ENCODE measurements around the gene VCL.
"Not testable (repeated sequence)": the region's sequence is repeated elsewhere in the genome, so short reads cannot be mapped to it uniquely, and the experiment has no call there.

The VCL gene

DNA sequence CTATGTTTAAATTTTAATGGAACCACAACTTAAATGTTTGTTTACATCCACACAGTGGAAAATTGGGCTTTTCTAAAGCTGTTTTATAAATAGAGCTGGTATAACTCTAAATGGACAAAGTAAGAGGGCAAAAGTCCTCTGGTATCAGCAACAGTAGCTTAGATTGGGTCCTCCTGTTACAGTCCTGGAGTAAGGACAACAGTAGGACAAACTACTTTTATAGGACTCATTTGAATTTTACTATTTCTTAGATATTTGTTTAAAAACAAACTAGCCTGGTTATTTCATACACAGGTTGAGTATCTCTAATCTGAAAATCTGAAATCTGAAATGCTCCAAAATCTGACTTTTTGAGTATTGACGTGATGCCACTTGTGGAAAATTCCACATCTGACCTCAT is 8.4 kb downstream of the VCL start:
- DNase-seq (ENCODE audit: low read depth) = no peak

DNA sequence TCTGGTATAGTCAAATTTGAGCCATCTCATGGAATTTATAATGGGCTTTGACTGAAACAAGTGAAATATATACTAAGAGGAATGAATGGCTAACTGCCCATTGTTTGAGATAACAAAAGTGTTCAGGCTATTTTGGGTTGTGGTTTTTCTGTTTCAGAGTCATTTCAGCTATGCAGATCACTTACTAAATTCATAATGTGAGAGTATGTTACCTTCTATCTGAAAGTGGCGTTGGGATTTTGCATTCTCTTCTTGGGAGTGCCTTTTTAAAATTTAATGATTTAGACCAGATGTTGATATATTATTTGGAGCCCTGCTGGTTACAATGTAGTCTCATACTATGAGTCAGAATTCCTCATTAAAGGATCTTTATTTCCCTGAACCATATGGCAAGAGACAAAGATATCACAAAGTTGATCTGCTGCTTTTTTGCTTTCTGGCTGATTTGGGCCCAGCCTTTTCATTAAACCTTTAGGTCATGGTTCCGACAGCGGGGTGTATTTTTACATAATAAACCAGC is 10.4 kb downstream of the VCL start:
- no peak for DNase-seq (ENCODE audit: low read depth)

DNA sequence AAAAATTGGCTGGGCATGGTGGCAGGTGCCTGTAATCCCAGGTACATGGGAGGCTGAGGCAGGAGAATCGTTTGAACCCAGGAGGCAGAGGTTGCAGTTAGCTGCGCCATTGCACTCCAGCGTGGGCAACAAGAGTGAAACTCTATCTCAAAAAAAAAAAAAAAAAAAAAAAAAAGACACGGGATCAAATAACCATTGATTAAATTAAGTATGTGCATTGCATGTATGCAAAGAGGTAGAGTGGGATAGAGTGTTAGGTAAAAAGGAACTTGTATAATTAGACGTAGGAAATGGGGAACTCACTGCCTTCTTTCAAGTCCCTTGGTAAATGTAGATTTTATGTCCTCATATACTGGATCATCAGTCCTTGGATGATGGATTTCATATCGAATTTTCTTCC is 13.1 kb downstream of the VCL start:
- DNase-seq (ENCODE audit: low read depth) = no peak

DNA sequence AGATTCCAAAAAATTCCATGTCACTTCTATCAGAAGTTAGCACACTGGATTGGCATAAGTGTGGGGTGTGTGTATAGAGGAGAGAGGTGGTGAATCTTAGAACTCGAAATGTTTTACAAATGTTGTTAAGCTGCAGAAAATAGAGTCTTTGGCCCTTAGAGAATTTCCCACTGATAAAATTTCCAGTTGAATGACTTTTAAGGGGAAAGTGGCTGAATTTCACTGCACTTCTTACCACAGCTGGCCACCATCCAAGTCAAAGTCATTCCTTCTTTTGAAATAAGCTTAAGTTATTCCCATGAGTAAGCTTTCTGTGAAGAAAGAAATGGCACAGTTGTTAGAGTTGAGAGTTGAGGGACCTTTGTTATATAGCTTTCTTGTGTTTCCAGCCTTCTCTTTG is 13.9 kb downstream of the VCL start:
- DNase-seq (ENCODE audit: low read depth) = no peak

DNA sequence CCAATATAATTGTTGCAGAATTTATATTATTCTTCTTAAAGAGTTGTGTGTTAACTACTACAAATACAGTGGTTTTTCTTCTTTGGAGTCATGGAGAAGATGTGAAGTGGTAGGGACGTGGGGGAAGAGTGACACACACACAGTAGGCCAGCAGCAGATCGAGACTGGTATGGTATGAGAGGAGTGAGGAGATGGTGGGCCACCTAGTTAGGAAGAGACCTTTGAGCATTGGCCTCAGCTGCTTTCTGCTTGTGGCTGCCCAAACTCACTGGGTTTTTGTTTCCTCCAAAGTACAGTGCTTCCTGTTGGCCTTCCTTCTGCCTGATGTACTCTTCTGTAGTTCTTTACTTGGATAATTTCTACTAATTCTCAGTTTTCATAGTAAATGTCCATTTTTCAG is 14.6 kb downstream of the VCL start:
- no peak for DNase-seq (ENCODE audit: low read depth)

DNA sequence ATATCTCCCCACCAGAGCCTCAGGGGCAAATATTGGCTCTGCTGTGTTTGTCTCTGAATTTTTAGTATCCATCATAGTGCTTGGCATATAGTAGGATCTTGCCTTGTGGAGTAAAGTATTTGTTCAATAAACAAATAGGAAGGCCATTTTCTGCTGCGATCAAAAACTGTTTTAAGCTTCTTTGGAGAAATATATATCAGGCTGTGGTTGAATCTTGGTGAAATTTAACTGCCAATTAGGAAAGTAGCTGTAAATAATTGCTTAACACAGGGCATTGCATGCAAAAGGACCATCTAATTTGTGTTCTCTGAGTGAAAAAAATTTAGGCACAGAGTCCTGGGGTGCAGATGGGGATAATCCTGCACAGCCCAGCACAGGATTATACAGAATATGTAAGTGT is 15.1 kb downstream of the VCL start:
- no peak for DNase-seq (ENCODE audit: low read depth)

DNA sequence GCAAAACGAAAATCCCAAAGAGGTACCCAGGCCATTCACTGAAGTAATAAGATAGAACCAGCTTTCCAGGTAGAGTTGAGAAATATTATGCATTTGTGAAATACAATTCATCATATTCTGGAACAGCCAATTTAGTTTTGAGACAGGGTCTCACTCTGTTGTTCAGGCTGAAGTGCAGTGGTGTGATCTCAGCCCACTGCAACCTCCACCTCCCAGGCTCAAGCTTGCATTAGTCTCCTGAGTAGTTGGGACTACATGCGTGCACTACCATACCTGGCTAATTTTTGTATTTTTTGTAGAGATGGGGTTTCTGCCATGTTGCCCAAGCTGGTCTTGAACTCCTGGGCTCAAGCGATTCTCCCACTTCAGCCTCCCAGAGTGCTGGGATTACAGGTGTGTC is 16.7 kb downstream of the VCL start:
- DNase-seq (ENCODE audit: low read depth) = not testable (repeated sequence)

DNA sequence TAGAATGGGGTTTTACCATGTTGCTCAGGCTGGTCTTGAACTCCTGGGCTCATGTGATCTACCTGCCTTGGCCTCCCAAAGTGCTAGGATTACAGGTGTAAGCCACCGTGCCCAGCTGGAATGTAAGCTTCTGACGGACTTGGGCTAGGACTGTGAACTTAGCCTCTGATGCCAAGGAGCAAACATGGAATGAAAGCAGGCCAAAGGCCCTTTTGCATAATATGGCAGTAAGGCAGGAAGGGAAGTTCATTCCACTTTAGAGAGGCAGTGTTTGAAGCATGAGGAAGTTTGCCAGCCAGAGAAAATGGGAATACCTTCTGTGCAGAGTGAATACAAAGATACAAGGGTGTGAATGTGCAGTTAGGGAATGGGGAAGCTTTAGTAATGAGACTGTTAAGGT is 20.3 kb downstream of the VCL start:
- DNase-seq (ENCODE audit: low read depth) = no peak

DNA sequence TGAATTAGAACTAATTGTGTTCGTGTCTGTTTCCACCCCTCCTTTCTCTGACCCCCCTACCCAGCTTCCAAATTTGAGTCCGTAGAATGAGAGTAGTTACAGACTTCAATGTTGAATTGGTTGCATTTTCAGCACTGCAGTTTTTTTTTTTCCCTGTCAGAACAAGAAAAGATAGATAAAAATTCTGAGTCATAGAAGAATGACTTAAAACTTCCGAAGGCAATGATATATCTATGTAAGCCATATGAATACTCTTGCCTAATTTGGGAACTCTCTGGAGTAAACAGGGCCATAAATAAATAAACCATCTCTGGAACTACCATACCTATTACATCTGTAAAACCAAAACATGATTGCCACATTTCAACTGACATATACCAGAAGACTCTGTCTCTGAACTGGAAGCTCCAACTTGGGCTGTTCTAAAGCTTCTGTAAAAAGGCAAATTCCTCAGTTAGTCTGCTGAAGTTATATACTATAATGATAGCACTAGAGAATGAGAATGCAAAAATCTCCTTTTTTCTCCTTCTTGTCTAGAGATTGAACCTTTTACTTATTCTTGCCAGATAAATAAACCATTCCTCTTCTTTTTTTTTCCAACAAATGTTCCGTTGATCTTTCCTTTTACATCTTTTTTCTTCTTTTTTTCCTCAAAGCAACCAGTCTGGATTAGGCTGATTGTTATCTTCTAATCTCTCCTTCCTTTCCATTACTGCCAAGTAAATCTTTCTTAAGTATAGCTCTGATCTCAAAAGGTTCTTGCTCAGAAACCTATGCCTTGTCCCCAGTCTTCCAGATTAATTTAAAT is 23.5 kb downstream of the VCL start:
- DNase-seq (ENCODE audit: low read depth) = no peak

DNA sequence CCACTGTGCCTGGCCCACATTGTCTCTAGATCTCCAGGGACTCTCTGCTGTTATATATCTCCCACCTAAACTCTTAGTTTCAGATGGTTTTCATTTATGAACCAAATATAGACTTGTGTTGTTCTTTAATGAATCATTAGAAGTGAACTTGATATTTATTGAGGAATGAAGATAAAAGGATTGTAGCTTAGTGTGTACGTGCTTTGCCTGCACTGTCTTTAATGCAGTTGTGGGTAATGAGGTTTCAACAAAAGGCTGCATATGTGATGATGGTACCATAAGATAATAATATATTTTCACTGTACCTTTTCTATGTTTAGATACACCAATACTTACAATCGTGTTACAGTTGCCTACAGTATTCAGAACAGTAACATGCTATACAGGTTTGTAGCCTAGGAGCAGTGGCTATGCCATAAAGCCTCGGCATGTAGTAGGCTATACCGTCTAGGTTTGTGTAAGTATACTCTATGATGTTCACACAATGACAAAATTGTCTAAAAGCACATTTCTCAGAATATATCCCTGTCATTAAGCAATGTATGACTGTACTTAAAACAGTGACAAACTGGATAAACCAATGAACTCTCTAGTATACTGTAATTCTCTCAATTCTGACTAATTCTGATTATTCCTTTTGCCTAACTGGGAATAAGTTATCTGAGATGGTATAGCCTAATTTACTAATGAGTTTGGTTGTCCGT is 25.2 kb downstream of the VCL start:
- no peak for DNase-seq (ENCODE audit: low read depth)

DNA sequence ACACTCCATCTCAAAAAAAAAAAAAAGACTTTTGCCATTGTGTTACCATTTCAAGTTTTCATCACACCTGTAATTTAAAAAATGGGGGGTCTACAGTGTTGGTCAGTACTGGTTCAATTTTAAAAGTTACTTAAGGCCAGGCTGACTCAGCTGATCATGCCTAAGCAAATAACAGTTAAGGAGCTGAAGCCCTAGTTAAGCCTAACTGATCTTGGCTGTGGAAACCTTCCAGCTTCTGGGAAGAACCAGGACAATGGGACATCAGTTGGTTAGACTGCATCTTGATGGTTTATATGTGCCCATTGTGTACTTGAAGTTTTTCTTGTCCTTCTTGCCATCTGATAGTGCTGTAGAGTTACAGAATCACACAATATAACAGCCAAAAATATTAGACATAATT is 26.7 kb downstream of the VCL start:
- DNase-seq (ENCODE audit: low read depth) = no peak

DNA sequence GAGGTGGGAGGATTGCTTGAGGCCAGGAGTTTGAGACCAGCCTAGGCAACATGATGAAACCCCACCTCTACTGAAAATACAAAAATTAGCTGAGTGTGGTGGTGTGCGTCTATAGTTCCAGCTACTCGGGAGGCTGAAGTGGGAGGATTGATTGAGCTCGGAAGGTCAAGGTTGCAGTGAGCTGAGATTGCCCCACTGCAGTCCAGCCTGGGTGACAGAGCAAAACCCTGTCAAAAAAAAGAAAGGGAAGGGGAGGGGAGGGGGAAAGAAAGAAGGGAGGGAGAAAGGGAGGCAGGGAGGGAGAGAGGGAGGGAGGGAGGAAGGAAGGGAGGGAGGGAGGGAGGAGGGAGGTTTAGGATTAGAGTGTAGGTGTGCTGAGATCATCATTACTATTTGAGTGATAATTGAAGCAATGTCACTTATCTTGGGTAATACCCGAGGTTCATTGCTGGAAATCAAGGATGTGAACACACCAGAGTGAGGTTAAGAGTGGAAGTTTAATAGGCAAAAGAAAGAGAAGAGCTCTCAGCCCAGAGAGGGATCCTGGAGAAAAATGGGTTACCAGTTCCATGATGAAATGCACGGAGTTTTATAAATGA is 27.6 kb downstream of the VCL start:
- no peak for DNase-seq (ENCODE audit: low read depth)

DNA sequence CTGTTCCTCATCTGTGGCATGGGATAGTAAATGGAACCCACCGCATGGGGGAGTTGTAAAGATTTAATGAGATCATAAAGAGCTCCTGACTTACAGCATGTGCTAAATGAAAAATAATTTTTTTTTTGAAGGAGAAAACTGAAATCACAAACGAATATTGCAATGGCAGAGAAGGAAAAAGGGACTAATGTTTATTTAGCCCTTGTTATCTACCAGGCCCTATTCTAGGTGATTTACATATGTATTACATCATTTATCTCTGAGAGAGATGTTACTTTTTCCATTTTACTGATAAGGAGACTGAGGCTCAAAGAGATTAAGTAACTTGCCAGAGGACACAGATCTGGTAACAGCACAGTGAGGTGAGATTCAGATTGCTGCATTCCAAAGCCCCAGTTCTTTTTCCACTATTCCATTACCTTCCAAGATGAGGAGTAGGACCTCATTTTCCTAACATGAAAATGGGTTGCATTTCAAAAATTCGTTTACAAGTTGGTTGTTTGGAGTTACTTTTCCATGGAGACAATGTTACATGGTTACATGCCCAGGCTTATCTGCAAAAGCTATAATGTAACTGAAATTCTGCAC is 28.6 kb downstream of the VCL start:
- no peak for DNase-seq (ENCODE audit: low read depth)

DNA sequence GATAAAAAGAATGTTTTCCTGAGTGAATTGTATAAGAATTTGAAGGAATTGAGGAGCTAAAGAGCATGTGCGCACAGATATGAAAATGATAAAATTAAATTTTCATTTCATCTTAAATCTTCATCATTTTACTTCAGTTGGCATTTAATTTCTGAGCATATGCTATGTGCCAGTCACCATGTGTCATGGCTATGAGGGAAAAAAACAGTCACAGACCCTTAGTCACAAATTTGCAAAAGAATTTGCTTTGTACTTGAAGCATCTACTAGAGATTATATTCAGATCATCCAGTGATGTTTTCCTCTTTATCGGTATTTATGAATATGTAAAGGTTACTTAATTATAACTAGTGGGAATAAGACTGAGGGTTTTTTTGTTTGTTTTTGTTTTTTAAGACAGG is 29.8 kb downstream of the VCL start:
- DNase-seq (ENCODE audit: low read depth) = no peak

DNA sequence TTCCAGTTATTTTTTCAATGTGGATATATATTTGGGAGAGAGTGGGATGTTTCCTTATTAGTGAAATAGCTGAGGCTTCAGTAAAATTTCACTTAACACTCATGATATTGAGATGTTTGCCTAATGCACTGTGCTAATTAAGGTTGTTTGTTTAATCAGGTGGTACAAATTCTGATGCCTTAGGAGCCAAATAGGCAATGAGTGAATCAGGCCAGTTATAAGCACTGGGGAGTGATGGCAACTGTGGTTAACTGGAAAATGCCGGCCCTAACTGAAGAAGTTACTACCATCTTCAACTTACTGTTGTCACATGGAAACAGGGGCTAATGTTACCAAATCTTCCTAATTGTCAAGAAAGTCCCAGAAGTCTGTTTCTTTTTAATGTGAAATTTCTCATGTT is 32.0 kb downstream of the VCL start:
- DNase-seq (ENCODE audit: low read depth) = no peak

DNA sequence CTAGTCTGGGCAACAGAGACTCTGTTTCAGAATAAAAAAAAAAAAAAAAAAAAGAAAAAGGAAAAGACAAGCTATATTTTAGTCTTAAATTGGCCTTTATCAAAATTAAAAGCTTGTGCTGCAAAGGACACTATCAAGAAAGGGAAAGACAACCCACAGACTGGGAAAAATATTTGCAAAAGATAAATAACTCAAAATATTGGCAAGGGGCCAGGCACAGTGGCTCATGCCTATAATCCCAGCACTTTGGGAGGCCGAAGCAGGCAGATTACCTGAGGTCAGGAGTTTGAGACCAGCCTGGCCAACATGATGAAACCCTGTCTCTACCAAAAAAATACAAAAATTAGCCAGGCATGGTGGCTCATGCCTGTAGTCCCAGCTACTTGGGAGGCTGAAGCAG is 34.3 kb downstream of the VCL start:
- not testable (repeated sequence) for DNase-seq (ENCODE audit: low read depth)

DNA sequence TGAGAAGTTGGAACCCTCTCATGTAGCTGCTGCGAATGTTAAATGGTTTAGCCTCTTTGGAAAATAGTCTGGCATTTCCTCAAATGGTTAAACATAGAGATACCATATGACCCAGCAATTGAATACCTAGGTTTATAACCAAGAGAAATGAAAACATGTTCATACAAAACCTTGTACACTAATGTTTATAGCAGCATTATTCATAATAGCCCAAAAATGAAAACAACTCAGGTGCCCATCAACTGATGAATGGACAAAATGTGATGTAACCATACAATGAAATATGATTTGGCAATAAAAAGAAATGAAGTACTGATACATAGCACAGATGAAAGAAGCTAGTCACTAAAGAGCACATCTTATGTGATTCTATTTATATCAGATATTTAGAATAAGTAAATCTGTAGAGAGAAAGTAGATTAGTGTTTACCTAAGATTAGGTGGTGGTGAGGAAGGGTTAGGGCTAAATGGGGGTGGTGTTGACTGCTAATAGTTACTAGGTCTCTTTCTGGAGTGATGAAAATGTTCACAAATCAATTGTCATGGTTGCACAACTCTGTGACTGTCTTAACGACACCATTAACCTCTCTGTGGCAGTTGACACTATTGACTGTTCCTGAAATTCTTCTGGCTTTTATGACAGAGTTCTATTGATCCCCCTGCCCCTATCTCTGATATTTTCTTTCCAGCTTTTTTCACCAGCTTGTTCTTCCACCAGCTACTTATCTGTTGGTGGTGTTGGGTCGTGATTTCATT is 35.2 kb downstream of the VCL start:
- no peak for DNase-seq (ENCODE audit: low read depth)

DNA sequence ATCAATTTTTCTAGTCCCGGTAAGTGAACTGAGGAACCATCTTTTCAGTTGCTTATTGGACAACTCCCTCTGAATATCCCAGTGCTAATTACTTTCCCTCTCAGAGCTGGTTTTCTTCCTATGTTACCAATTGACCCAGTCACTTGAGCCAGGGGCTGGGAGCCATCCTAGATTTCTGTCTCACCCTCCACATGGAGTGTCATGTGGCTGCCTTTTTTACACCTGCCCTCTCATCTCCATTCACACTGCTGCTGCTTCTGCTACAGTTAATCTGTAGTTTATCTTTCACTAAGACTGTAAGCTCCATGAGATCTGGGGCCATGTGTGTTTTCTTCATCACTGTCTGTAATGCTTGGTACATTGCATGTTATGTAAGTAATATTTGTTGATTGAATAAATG is 35.8 kb downstream of the VCL start:
- DNase-seq (ENCODE audit: low read depth) = no peak

DNA sequence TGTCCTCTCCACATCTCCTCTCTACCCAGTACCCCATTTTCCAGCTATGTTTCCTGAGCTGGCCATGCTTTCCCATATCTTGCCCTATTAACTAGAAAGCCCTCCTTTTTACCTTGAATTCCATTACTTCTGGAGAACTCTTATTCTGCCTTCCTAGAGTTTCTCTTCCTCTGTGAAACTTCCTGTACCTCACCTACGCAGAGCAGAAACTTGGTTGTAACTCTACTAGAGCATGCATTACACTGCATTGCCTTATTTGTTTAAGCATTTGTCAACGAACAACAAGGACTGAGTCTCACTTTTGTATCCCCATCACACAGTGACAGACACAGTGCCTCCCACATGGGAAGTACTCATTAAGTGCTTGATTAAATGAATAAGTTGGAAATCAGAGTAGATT is 36.4 kb downstream of the VCL start:
- DNase-seq (ENCODE audit: low read depth) = no peak

DNA sequence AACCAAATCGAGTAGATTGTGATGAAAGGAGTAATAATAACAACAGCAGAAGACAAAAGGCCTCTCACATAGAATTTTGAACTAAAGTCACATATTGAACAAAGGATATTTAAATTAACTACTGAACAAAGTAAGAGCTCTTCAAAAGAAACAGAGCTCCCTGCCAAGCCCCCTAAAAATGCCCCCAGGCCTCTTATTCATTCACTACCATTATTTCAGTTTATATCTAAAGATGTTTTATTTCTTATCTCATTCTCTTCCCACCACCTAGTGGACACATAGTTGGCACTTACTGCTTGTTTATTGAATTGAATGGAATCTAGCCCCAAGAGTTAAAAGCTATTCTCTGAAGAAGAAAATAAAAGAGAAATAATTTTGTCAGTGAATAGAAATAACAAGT is 37.4 kb downstream of the VCL start:
- no peak for DNase-seq (ENCODE audit: low read depth)

DNA sequence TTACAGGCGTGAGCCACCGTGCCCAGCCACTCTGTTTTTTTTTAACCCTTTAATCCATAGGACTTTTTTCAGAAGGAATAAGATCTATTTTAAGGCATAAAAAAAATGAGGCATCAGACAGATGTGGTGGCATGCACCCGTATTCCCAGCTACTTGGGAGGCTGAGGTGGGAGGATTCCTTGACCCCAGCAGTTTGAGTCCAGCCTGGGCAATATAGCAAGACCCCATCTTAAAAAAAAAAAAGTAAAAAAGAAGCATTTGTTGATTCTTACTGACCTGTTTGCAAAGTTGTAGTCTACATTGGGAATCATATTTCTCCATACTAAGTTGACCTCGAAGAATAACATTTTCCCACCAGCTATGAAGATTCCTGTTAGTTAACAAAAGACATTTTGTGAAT is 38.6 kb downstream of the VCL start:
- no peak for DNase-seq (ENCODE audit: low read depth)

DNA sequence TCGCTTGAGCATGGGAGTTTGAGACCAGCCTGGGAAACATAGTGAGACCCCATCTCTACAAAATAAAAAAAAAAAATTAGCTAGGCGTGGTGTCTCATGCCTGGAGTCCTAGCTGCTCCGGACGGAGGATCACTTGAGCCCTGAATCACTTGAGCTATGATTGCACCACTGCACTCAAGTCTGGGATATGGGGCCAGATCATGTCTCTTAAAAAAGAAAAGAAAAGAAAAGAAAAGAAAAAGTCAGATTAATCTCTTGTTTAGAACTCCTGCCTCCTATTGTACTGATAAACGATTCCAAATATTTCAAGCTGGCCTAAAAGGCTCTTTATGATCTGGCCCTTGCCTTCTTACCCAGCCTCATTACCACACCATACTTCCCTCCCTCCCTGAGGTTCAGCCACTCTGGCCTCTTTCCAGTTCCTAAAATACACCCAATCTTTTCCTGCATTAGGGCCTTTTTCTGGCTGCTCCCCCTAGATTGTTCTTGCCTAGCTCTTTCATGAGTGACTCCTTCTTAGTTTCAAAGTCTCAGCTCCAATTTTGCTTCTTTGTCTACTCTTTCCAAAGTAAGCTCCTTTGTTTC is 41.7 kb downstream of the VCL start:
- no peak for DNase-seq (ENCODE audit: low read depth)

Data from activated T-helper 9 cell treated with anti-CD3 and anti-CD28 coated beads, Interleukin-2, amount 50 U/mL, for 16 hours (primary cell).